ENCODE measurements around the gene TPSB2. TPM values are rescaled to one million over a fixed set of nuclear protein-coding genes. Genes with fewer than 3 reads are reported as not detected.
A peak's percentile ranks its signal among the peaks of the same experiment; 100 is the strongest.
"Not testable (repeated sequence)": the region's sequence is repeated elsewhere in the genome, so short reads cannot be mapped to it uniquely, and the experiment has no call there.

TPSB2 gene
- total RNA-seq, 1 donor from 2014 or later: 3.6 TPM

DNA sequence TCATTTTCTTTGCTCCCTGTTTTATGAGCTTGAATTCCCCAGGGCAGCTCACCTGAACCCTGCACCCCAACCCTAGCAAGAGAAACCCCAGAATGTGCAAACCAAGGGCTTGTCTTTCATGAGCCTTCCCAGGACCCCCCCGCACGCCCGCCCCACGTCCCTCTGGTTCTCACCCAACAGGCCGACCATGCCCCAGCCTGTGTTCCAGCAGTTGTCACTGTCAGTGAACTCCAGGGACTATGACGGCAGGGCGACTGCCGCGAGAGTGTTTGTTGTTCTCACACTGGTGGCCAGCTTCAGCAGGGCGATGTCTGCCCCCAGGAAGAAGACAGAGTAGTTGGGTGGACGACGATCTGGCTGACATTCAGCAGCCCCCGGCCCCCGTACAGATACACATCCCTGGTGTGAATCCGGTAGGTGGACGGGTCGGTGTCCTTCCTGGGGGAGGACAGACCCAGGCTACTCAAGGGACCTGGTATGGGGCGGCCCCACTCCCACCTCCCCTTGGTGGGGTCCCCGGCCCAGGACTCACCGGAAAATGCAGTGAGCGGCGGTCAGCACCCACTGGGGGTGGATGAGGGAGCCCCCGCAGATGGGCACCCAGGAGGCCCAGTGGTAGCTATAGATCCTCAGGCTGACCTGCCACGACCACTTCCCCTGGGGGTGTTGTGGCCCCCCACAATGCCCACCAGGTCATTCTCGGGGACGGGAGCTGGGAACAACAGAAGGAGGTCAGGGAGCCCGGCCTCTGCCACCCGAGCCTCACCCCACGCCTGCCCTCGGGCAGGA, 46.0 kb upstream of the TPSB2 start:
- Histone ChIP-seq H3K4me3 (no peak overlapping the region), H3K9me3 (replicated peaks) (no peaks in the 10 kb centered on the region), H3K27me3 (ENCODE audit: low read depth) (peaks cover 59% of the 10 kb centered on the region), H3K4me1 (peaks cover 8% of the 10 kb centered on the region), H3K36me3 (no peaks in the 10 kb centered on the region), H3K27ac (replicated peaks) (no peak overlapping the region)
- intact Hi-C loops (cut with micrococcal nuclease): no loop called here
- TF ChIP-seq, protein P1, sequence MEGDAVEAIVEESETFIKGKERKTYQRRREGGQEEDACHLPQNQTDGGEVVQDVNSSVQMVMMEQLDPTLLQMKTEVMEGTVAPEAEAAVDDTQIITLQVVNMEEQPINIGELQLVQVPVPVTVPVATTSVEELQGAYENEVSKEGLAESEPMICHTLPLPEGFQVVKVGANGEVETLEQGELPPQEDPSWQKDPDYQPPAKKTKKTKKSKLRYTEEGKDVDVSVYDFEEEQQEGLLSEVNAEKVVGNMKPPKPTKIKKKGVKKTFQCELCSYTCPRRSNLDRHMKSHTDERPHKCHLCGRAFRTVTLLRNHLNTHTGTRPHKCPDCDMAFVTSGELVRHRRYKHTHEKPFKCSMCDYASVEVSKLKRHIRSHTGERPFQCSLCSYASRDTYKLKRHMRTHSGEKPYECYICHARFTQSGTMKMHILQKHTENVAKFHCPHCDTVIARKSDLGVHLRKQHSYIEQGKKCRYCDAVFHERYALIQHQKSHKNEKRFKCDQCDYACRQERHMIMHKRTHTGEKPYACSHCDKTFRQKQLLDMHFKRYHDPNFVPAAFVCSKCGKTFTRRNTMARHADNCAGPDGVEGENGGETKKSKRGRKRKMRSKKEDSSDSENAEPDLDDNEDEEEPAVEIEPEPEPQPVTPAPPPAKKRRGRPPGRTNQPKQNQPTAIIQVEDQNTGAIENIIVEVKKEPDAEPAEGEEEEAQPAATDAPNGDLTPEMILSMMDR (IDR thresholded peaks at IDR 0.05; ENCODE audit: borderline replicate concordance): no peak
- no peak for DNase-seq

DNA sequence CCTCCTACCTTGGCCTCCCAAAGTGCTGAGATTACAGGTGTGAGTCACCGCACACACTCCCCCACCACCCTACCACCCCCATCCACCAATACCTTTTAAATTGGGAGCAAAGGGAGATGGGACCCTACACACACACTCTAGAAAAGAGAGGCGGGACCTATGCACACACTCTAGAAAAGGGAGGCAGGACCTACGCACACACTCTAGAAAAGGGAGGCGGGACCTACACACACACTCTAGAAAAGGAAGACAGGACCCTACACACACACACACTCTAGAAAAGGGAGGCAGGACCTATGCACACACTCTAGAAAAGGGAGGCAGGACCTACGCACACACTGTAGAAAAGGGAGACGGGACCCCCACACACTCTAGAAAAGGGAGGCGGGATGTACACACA, 44.8 kb upstream of the TPSB2 start:
- TF ChIP-seq, protein P1 (IDR thresholded peaks at IDR 0.05; ENCODE audit: borderline replicate concordance): no peak

DNA sequence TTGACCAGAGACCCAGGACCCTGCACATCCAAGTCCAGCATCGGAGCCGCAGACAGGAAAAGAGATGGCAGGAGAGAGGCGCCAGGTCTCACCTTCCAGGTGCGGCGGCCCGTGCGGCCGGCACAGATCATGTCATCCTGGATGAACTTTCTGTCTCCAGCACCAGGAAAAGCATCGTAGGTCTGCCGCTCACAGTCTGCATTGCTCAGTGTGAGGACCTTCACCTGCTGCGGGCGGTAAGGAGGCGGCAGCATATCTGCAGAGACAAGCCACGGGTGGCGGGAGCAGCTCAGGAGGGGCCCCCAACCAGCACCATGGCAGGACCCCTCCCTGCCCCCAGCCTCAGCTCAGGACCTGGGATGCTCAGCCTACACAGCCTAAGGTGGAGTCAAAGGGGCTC, 43.8 kb upstream of the TPSB2 start:
- Histone ChIP-seq H3K27me3 (ENCODE audit: low read depth) (peaks cover 53% of the 10 kb centered on the region), H3K4me3 (no peak overlapping the region), H3K27ac (replicated peaks) (no peak overlapping the region), H3K4me1 (peaks cover 8% of the 10 kb centered on the region), H3K9me3 (replicated peaks) (no peaks in the 10 kb centered on the region), H3K36me3 (no peaks in the 10 kb centered on the region)
- TF ChIP-seq, protein P1 (IDR thresholded peaks at IDR 0.05; ENCODE audit: borderline replicate concordance): no peak
- intact Hi-C loops (cut with micrococcal nuclease): no loop called here
- DNase-seq: no peak

More for the DNA sequence above, 44.8 kb upstream of the TPSB2 start:
- Histone ChIP-seq H3K36me3 (no peaks in the 10 kb centered on the region), H3K4me3 (no peak overlapping the region), H3K4me1 (peaks cover 8% of the 10 kb centered on the region), H3K9me3 (replicated peaks) (no peaks in the 10 kb centered on the region), H3K27ac (replicated peaks) (no peak overlapping the region), H3K27me3 (ENCODE audit: low read depth) (peaks cover 53% of the 10 kb centered on the region)
- intact Hi-C loops (cut with micrococcal nuclease): no loop called here
- no peak for DNase-seq

DNA sequence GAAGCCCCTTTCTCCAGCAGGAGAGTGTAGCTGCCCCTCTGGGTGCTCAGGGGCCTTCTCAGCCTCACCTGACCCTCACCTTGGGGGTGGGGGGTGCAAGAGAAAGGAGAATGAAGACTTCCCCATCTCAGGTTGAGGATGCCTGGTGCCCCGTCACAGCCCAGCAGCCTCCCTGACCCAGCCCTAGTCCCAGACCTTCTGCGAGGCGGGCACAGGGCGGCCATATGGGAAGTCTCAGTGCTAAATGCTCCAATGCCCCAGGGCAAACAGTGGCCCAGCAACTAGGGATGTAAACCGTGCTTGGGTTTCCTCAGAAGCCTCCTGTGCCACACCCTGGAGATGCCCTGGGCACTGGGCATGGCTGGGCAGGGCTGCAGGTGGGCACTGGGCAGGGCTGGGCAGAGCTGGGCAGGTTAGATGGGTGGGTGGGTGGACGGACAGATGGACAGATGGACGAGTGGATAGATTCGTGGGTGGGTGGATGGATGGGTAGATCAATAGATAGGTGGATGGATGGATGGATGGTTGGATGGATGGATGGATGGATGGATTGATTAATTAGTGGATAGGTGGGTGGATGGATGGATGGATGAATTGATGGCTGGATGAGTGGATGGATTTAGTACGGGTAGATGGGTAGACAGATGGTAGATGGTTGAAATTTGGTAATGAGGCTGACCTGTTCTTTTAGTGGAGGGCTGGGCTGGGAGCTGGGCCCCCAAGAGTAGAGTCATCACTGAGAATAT, 42.6 kb upstream of the TPSB2 start:
- no peaks in the 10 kb centered on the region for H3K9me3 ChIP-seq (replicated peaks)
- peaks cover 8% of the 10 kb centered on the region for H3K4me1 ChIP-seq
- intact Hi-C loops (cut with micrococcal nuclease): no loop called here
- H3K36me3 ChIP-seq: no peaks in the 10 kb centered on the region
- TF ChIP-seq, protein P1 (IDR thresholded peaks at IDR 0.05; ENCODE audit: borderline replicate concordance): no peak
- H3K4me3 ChIP-seq: no peak overlapping the region
- H3K27ac ChIP-seq (replicated peaks): no peak overlapping the region
- DNase-seq: no peak
- peaks cover 43% of the 10 kb centered on the region for H3K27me3 ChIP-seq (ENCODE audit: low read depth)

DNA sequence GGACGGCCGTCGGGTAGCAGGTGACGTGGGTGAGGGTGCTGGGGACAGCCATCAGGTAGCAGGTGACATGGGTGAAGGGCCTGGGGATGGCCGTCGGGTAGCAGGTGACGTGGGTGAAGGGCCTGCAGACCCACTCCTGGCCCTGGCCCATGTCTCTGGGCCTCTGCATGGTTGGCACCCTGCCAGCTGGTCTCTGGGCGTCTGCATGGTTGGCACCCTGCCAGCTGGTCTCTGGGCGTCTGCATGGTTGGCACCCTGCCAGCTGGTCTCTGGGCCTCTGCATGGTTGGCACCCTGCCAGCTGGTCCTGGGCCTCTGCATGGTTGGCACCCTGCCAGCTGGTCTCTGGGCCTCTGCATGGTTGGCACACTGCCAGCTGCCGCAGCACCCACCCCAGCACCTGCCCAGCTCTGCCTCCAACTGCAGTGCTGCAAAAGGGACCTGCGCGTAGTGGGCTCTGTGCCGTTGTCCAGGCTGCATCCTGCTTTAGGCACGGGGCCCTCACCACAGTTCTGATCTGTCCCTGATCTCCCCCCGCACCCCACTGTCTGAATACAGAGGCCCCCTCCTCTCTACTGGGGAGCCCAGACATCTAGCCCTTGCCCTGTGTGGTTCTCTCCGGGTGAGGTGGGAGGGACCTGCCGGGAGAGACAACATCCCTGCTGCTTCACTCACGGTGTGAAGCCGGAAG, 41.9 kb upstream of the TPSB2 start:
- H3K36me3 ChIP-seq; H3K9me3 ChIP-seq (replicated peaks); intact Hi-C loops (cut with micrococcal nuclease); H3K27ac ChIP-seq (replicated peaks); H3K4me1 ChIP-seq; H3K4me3 ChIP-seq: not testable (repeated sequence)
- H3K27me3 ChIP-seq (ENCODE audit: low read depth): peaks cover 42% of the 10 kb centered on the region
- peak; percentile 25 for DNase-seq
